NCI-H526 treated with DMSO at 0.1 percent for 48 hours (cell line): ENCODE data around the gene SNX6.
A peak's percentile ranks its signal among the peaks of the same experiment; 100 is the strongest.
"Not testable (repeated sequence)": the region's sequence is repeated elsewhere in the genome, so short reads cannot be mapped to it uniquely, and the experiment has no call there.

Experiments
- DNase-seq: peaks from one replicate; lab custom pipeline; 2025; lab: John Stamatoyannopoulos, UW

Gene SNX6

GRCh38 chr14:34634360-34634771 lies 4.4 kb upstream of the SNX6 start:
- DNase-seq, result not testable (repeated sequence)

GRCh38 chr14:34633742-34634141 lies 3.8 kb upstream of the SNX6 start:
- no peak for DNase-seq

- no peak for DNase-seq
Observed at GRCh38 chr14:34632411-34632978, 2.5 kb upstream of the SNX6 start.

GRCh38 chr14:34629344-34629656 lies 648 bp downstream of the SNX6 start:
- DNase-seq, result peak; percentile 49

GRCh38 chr14:34628681-34629135 lies 1.2 kb downstream of the SNX6 start:
- DNase-seq, result no peak

- no peak for DNase-seq
Observed at GRCh38 chr14:34623506-34623905, 6.4 kb downstream of the SNX6 start.

GRCh38 chr14:34620839-34621238 lies 9.1 kb downstream of the SNX6 start:
- no peak for DNase-seq

GRCh38 chr14:34620115-34620514 lies 9.8 kb downstream of the SNX6 start:
- DNase-seq, result no peak

GRCh38 chr14:34619471-34619870 lies 10.5 kb downstream of the SNX6 start:
- no peak for DNase-seq

GRCh38 chr14:34616360-34616759 lies 13.6 kb downstream of the SNX6 start:
- DNase-seq, result no peak

GRCh38 chr14:34615507-34615906 lies 14.4 kb downstream of the SNX6 start:
- no peak for DNase-seq

- no peak for DNase-seq
Observed at GRCh38 chr14:34614638-34615037, 15.3 kb downstream of the SNX6 start.

- no peak for DNase-seq
Observed at GRCh38 chr14:34610101-34610500, 19.8 kb downstream of the SNX6 start.

- DNase-seq, result no peak
Observed at GRCh38 chr14:34605461-34605860, 24.5 kb downstream of the SNX6 start.

GRCh38 chr14:34604995-34605394 lies 25.0 kb downstream of the SNX6 start:
- DNase-seq, result no peak

- no peak for DNase-seq
Observed at GRCh38 chr14:34596891-34597290, 33.1 kb downstream of the SNX6 start.

- DNase-seq, result no peak
Observed at GRCh38 chr14:34593740-34594375, 36.1 kb downstream of the SNX6 start.

- DNase-seq, result no peak
Observed at GRCh38 chr14:34592623-34593022, 37.3 kb downstream of the SNX6 start.

GRCh38 chr14:34583525-34583924 lies 46.4 kb downstream of the SNX6 start:
- no peak for DNase-seq

- no peak for DNase-seq
Observed at GRCh38 chr14:34582117-34582680, 47.7 kb downstream of the SNX6 start.

- no peak for DNase-seq
Observed at GRCh38 chr14:34580381-34580780, 49.6 kb downstream of the SNX6 start.

GRCh38 chr14:34571771-34572170 lies 58.2 kb downstream of the SNX6 start:
- DNase-seq, result no peak

GRCh38 chr14:34569750-34570149 lies 60.2 kb downstream of the SNX6 start:
- DNase-seq, result no peak

- no peak for DNase-seq
Observed at GRCh38 chr14:34568803-34569202, 61.1 kb downstream of the SNX6 start.
